Adrenal gland (tissue), 12 donors: ENCODE results near the gene RNF169. TPM values are rescaled to one million over a fixed set of nuclear protein-coding genes. Genes with fewer than 3 reads are reported as not detected.

Source experiments
- DNase-seq, 7 donors: peaks; one replicate each; pipeline ENCODE4 v3.0.0-alpha.2; 2019 to 2020
- H3K27ac ChIP-seq, 5 donors: fragments of 200-600 bp; sonication (generic) in 4 of 5; 1 replicate in 3 of 5; 2 replicates in 2 of 5; pipeline versions ENCODE4 v1.5.1 to v1.8.0; 2016 to 2020; ENCODE audit warnings: mild to moderate bottlenecking in 1 of 5
- H3K27me3 ChIP-seq: fragments of 200-600 bp; 2 replicates; pipeline ENCODE4 v1.8.0; 2021
- H3K36me3 ChIP-seq, 2 donors: fragments of 200-600 bp; replicated peaks in 1 of 2; 1 replicate in 1 of 2; 2 replicates in 1 of 2; pipeline versions ENCODE4 v1.5.1 to v1.8.0; 2018 to 2022
- H3K4me1 ChIP-seq, 2 donors: fragments of 200-600 bp; replicated peaks in 1 of 2; 1 replicate in 1 of 2; 2 replicates in 1 of 2; pipeline versions ENCODE4 v1.5.1 to v1.8.0; 2018 to 2021
- H3K4me3 ChIP-seq, 4 donors: fragments of 200-600 bp; sonication (generic) in 3 of 4; one replicate each; pipeline ENCODE4 v1.5.1; 2016 to 2018
- H3K9me3 ChIP-seq, 3 donors: fragments of 200-600 bp; sonication (generic) in 1 of 3; replicated peaks in 1 of 3; 1 replicate in 2 of 3; 2 replicates in 1 of 3; pipeline versions ENCODE4 v1.5.1 to v1.8.0; 2016 to 2021
- POLR2A ChIP-seq, 2 donors: fragments of 450-650 bp; IDR thresholded peaks; one replicate each; pipeline ENCODE4 v1.6.1; 2017; ENCODE audit warnings: antibody characterized with exemption in 2 of 2, mild to moderate bottlenecking in 2 of 2, moderate library complexity in 1 of 2
- WGBS, 4 donors: extraction: QIAGEN DNeasy Blood & Tissue Kit in 2 of 4; methylation state at CpG; one replicate each; pipeline versions ENCODE4 v1.1.5 to v1.1.7; 2013 to 2017; 5-methylcytosine and 5-hydroxymethylcytosine counted together
- intact Hi-C, 2 donors: fragments of 100-400 bp; cut with DNase I; formaldehyde crosslinking; loops; one replicate each; pipeline versions ENCODE4 v1.14.1 to v1.15.0; 2022 to 2023
- polyA plus RNA-seq, 3 donors: library from polyadenylated mRNA; stranded (reverse); fragments of 200-250 nt in 2 of 3; fragments of 350-450 nt in 1 of 3; fragmentation: Illumina TruSeq in 1 of 3; extraction: RNeasy Lipid Tissue Mini Kit (QIAGEN cat#74804) in 1 of 3; gene quantifications; one replicate each; pipeline ENCODE4 v1.2.3, GENCODE V29; 2013 to 2014
- total RNA-seq, 9 donors: library from RNA; depleted of rRNA in 4 of 9; stranded (reverse); fragments of >200 nt in 4 of 9; fragments of 120-200 nt in 1 of 9; fragmentation: NEBNext Ultra II Directional in 1 of 9; extraction: Animal tissue kit (Norgen Biotek cat#: 25700) in 1 of 9; gene quantifications; one replicate each; pipeline versions ENCODE4 v1.1.0 to v1.2.4, GENCODE V29; 2013 to 2023
- TF ChIP-seq, protein P1 (sequence below), 6 experiments: fragments of 450-650 bp in 4 of 6; fragments of 200-600 bp in 2 of 6; sonication (generic) in 1 of 6; IDR thresholded peaks; 1 replicate in 5 of 6; 2 replicates in 1 of 6; pipeline versions ENCODE4 v1.5.1 to v1.8.0; 2016 to 2021; ENCODE audit warnings: antibody characterized with exemption in 6 of 6, mild to moderate bottlenecking in 2 of 6, moderate library complexity in 1 of 6
- donor health status: healthy with polysubstance abuse.
- donor health status: Bipolar disorder and iron deficiency.
- donor health status: DM: yes; HTN: yes; CAD: no.
- donor health status: DM: no; HTN: no; CAD: no.
- donor health status: DM: no; HTN: no; CAD: no.
- donor health status: DM: yes; HTN: yes; CAD: no.

The RNF169 gene
- total and polyA plus RNA-seq, 12 donors: 1.9 to 17.8 (median 11.0) TPM

DNA sequence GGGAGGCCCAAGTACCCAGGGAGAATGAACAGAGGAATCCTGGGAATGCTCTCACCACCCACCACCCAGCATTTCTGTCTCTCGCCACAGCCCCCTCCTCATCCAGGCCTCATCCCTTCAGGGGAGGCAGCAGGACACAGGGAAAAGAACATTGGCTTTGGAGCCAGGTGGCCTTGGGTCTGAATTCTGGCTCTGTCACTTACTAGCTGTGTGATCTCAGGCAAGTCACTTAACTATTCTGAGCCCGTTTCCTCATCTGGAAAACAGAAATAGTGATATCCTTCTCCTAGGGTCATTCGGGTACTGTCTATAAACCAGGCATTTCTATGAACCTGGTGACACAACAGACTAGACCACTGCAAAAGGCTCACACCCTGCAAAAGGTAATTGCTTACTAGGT lies 39.5 kb upstream of the RNF169 start:
- no peak for DNase-seq
- Histone ChIP-seq H3K36me3 (no peaks in the 10 kb centered on the region), H3K9me3 (no peaks in the 10 kb centered on the region), H3K4me1 (no peaks in the 10 kb centered on the region), H3K27me3 (no peaks in the 10 kb centered on the region), H3K4me3 (no peak overlapping the region), H3K27ac (no peak overlapping the region)
- WGBS, 4 donors: 63 to 89% (median 71%) methylated on average over 3 of the region's 3 CpGs
- no peak for TF ChIP-seq POLR2A (IDR thresholded peaks at IDR 0.05)
- TF ChIP-seq, protein P1, sequence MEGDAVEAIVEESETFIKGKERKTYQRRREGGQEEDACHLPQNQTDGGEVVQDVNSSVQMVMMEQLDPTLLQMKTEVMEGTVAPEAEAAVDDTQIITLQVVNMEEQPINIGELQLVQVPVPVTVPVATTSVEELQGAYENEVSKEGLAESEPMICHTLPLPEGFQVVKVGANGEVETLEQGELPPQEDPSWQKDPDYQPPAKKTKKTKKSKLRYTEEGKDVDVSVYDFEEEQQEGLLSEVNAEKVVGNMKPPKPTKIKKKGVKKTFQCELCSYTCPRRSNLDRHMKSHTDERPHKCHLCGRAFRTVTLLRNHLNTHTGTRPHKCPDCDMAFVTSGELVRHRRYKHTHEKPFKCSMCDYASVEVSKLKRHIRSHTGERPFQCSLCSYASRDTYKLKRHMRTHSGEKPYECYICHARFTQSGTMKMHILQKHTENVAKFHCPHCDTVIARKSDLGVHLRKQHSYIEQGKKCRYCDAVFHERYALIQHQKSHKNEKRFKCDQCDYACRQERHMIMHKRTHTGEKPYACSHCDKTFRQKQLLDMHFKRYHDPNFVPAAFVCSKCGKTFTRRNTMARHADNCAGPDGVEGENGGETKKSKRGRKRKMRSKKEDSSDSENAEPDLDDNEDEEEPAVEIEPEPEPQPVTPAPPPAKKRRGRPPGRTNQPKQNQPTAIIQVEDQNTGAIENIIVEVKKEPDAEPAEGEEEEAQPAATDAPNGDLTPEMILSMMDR (IDR thresholded peaks at IDR 0.05): no peak
- intact Hi-C loops: no loop called here

DNA sequence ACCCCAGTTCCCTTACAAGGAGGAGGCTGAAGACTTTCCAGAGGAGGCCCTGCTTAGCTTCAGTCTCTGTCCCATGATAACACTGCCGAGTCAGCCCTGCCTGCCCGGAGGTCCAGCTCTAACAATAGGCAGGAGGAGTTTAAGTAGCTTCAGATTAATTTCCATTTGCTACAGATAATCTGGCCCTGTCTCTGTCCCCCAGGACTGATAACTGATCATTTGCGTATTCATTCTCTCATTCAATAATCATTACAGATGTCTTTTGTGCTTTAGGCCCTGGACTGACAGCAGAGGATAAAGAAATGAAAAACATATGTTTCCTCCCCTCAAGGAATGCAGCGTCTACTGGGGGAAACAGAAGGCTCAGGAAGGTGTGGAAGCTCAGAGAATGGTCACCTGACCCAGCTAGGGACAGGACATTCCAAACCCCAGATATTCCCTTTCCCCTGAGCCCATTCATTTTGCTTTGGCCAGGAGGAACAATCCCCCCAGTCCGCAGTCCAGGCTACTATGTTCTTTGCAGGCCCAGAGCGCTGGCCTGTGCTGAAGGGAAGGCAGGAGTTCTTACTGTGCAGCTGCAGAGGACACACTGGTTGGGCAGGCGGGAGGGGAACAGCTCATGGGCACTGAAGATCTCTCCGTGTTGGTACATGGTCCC lies 38.2 kb upstream of the RNF169 start:
- Histone ChIP-seq H3K9me3 (no peaks in the 10 kb centered on the region), H3K36me3 (no peaks in the 10 kb centered on the region), H3K27ac (no peak overlapping the region), H3K4me3 (no peak overlapping the region), H3K4me1 (no peaks in the 10 kb centered on the region), H3K27me3 (no peaks in the 10 kb centered on the region)
- DNase-seq: no peak
- 60 to 86% (median 74%) methylated on average over 8 of the region's 8 CpGs for WGBS, 4 donors
- TF ChIP-seq, protein P1 (IDR thresholded peaks at IDR 0.05): no peak
- TF ChIP-seq POLR2A (IDR thresholded peaks at IDR 0.05): no peak
- intact Hi-C loops: no loop called here

DNA sequence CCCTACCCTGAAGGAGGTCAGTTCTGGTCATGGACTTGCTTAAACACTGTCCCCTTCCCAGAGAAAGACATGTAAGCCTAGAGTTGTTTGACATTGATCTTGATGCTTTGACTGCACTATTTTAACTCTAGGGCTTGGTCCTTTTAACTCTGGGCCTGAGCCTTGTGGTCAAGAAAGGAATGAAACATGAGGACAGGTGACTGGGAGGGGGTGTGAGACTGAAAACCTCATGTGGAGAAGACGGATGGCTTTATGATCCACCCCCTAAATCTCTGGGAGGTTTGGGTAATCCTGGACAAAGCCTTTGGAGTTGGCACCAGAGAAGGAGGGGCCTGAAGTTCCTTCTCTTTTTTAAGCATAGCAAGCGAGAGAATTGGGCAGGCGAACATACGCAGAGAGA lies 35.0 kb upstream of the RNF169 start:
- intact Hi-C loops: no loop called here
- Histone ChIP-seq H3K36me3 (no peaks in the 10 kb centered on the region), H3K4me1 (no peaks in the 10 kb centered on the region), H3K27me3 (no peaks in the 10 kb centered on the region), H3K9me3 (no peaks in the 10 kb centered on the region), H3K27ac (no peak overlapping the region), H3K4me3 (no peak overlapping the region)
- TF ChIP-seq, protein P1 (IDR thresholded peaks at IDR 0.05): no peak
- no peak for TF ChIP-seq POLR2A (IDR thresholded peaks at IDR 0.05)
- WGBS, 4 donors: 68 to 85% (median 74%) methylated on average over 4 of the region's 4 CpGs
- DNase-seq: no peak

DNA sequence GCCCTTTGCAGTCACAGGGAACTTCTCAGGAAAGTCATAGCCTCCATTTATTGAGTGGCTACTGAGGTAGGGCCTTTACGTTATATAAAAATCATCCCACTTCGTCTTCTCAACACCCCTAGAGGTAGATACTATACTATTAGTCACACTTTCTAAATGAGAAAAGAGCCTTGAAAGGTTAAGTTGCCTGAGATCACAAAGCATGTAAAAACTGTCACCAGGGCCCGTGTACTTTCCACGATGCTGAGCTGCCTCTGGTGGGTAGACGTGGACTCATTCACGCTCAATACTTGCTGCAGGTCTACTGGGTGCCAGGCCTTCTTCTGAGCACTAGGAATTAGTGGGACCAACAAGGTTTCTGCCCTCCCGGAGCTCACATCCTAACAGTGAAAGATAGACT lies 33.7 kb upstream of the RNF169 start:
- TF ChIP-seq, protein P1 (IDR thresholded peaks at IDR 0.05): no peak
- no peak for TF ChIP-seq POLR2A (IDR thresholded peaks at IDR 0.05)
- no peak for DNase-seq
- Histone ChIP-seq H3K27me3 (no peaks in the 10 kb centered on the region), H3K9me3 (no peaks in the 10 kb centered on the region), H3K4me3 (no peak overlapping the region), H3K4me1 (no peaks in the 10 kb centered on the region), H3K36me3 (no peaks in the 10 kb centered on the region), H3K27ac (no peak overlapping the region)
- intact Hi-C loops: no loop called here
- 90 to 93% (median 92%) methylated on average over 7 of the region's 7 CpGs for WGBS, 4 donors
